Activated CD4-positive, CD25-positive, alpha-beta regulatory T cell treated with anti-CD3 and anti-CD28 coated beads, Interleukin-2, amount 50 U/mL, for 72 hours (primary cell): ENCODE results near the gene ARIH2.
"Not testable (repeated sequence)": the region's sequence is repeated elsewhere in the genome, so short reads cannot be mapped to it uniquely, and the experiment has no call there.

Experiments
- DNase-seq: peaks from one replicate; pipeline ENCODE4 v3.0.0; 2021

Gene ARIH2

DNA sequence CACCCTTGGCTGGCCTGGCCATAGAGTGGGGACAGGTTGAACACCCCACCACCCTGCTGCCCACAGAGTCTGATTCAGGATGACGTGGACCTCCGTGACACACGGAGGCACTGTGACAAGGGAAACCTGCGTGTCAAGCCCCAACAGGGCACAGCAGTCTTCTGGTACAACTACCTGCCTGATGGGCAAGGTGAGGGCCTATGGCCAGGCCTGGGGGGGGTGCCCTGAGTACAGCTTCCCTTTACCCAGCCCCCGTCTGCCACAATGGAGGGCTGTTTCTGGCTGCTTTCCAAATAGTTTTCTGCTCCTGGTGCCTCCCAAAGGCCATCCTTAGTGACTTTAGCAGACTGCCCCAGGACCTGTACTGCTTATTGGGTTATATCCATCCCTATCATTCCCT lies 87.4 kb downstream of the ARIH2 start:
- no peak for DNase-seq

- DNase-seq = no peak
Observed at GRCh38 chr3:49006408-49007067, 87.9 kb downstream of the ARIH2 start.

- peak; percentile 96 for DNase-seq
Observed at GRCh38 chr3:49007068-49007770, 88.6 kb downstream of the ARIH2 start, which contains the start of gene WDR6. TSS of gene WDR6 (plus strand) at chr3:49007391. CDS start at chr3:49007432, 41 bp downstream.

DNA sequence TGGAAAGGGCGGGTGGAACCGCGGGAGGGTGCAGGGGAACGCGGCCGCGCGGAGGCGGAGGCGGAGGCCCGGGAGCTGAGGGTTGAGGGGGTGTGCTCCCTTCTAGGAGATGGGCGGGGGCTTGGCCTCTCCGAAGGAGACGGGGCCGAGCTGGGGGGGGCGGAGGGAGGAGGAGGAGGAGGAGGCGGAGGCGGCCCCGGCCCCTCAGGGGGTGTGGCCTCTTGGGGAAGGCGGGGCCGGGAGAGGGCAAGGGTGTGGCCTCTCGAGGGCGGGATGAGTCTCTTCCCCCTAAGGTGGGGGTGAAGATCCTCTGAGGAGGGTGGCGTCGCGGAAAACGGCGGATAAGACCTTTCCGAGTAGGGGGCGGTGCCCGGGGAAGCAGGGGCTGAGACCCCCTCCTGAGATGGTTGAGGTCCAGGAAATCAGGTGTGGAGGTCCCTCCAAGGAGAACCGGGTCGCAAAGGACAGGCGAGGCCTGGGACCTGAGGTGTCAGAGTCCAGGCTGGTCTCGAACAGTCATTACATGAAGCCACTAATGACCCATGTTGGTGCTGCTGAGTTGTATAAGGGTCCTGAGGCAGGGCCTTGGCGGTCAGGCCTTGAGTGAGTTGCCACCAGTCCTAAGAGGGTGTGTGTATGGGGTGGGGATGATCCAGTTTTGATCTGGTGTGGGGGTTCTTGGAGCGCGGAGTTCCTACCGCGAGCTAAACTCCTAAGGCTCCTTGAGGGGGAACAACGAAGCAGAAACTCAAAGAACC lies 89.3 kb downstream of the ARIH2 start:
- peak; percentile 88 for DNase-seq

DNA sequence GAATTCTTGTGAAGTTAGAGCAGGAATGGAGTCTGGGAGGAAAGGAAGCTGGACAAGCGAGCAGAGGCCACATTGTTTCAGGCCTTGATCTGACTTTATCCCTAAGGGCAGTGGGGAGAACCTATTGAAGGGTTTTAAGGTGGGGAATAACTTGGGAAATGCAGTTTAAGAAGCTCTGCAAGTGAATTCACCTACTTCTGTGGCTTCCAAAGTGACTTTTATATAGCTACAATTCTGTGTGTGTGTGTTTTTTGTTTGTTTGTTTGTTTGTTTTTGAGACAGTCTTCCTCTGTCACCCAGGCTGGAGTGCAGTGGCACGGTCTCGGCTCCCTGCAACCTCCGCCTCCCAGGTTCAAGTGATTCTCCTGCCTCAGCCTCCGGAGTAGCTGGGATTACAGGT lies 90.0 kb downstream of the ARIH2 start:
- not testable (repeated sequence) for DNase-seq

GRCh38 chr3:49009396-49009795 lies 90.8 kb downstream of the ARIH2 start:
- DNase-seq = no peak

GRCh38 chr3:49012441-49013017 lies 93.9 kb downstream of the ARIH2 start:
- no peak for DNase-seq

DNA sequence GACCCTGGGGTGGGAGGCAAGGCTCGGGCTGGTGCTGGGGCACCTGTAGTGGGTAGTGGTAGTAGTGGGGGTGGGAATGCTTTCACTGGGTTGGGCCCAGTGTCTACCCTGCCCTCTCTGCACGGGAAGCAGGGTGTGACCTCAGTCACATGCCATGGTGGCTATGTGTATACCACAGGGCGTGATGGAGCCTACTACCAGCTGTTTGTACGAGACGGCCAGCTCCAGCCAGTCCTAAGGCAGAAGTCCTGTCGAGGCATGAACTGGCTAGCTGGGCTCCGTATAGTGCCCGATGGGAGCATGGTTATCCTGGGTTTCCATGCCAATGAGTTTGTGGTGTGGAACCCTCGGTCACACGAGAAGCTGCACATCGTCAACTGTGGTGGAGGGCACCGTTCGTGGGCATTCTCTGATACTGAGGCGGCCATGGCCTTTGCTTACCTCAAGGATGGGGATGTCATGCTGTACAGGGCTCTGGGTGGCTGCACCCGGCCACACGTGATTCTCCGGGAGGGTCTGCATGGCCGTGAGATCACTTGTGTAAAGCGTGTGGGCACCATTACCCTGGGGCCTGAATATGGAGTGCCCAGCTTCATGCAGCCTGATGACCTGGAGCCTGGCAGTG lies 94.6 kb downstream of the ARIH2 start:
- no peak for DNase-seq

DNA sequence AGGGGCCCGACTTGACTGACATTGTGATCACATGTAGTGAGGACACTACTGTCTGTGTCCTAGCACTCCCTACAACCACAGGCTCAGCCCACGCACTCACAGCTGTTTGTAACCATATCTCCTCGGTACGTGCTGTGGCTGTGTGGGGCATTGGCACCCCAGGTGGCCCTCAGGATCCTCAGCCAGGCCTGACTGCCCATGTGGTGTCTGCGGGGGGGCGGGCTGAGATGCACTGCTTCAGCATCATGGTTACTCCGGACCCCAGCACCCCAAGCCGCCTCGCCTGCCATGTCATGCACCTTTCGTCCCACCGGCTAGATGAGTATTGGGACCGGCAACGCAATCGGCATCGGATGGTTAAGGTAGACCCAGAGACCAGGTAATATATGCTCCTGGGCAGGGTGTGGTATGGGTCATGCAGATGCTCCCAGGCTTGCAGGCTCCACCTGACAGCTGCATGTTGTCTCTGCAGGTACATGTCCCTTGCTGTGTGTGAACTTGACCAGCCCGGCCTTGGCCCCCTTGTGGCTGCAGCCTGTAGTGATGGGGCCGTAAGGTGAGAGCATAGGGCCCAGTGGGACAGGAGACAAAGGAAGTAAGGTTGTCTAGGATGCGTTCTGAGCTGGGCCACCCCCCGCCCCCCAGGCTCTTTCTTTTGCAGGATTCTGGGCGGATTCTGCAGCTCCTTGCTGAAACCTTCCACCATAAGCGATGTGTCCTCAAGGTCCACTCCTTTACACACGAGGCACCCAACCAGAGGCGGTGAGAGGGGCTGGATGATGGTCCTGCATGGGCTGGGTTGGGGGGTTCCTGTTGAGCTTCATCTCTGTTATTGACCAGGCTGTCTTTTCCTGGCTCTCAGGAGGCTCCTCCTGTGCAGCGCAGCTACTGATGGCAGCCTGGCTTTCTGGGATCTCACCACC lies 95.4 kb downstream of the ARIH2 start:
- peak; percentile 47 for DNase-seq

GRCh38 chr3:49015072-49015471 lies 96.4 kb downstream of the ARIH2 start:
- DNase-seq = no peak

DNA sequence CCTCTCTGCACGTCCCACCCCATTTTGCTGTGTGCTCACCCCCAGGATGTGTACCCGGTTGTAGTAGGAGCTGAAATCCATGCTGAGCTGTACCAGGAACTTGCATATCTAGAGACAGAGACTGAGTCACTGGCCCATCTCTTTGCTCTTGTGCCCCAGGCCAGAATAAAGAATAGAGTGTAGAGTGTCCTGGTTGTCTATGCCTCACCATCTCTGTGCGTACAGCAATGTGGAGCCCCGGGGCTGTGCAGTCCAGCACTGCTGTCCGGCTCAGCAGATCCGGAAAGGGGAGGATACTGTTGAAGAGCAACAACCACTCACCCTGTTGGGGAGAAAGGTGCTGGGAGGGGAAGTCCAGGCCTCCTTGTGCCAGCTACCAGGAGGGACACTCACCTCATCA lies 97.1 kb downstream of the ARIH2 start:
- DNase-seq = no peak

- DNase-seq = no peak
Observed at GRCh38 chr3:49016414-49017228, 98.0 kb downstream of the ARIH2 start.

GRCh38 chr3:49017229-49017970 lies 98.8 kb downstream of the ARIH2 start:
- DNase-seq = no peak

DNA sequence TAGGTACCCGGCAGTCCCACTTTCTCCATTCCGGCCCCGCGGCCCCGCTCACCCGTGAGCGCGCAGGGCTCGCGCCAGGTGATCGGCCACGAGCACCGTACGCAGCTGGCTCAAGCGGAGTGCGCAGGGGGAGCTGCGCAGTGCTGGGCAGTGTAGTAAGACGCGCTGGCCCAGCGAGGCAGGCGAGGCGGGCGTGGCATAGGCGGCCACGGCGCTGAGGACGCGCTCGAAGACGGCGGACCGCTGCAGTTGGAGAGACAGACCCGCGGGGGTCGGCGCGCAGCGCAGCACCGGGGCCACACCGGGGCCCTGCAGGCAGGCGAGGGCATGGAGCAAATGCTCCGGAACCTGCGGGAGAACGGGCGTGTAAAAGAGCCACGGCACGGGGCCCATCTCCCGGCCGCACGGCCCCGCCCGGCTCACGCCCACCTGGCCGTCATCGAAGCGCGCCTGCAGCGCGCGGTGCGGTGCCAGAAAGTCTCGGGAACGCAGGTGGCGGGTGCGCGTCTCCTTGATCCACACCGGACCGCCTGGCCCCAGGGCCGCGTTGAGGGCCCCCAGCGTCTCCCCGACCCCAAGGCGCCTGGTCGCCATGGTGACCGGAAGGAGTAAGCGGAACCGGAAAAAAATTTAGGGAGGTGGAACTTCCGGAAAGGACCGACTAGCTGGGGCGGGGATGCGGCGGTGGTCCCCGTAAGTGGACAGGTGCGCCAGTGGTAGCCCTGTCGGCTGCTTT lies 99.5 kb downstream of the ARIH2 start, which contains the start of gene DALRD3:
Gene DALRD3 (minus strand): TSS at position 610 of the 736 bp plus-strand sequence. CDS start 16 bp downstream, at position 594.
- peak; percentile 61 for DNase-seq

GRCh38 chr3:49018707-49019006 lies 100.0 kb downstream of the ARIH2 start:
- no peak for DNase-seq

DNA sequence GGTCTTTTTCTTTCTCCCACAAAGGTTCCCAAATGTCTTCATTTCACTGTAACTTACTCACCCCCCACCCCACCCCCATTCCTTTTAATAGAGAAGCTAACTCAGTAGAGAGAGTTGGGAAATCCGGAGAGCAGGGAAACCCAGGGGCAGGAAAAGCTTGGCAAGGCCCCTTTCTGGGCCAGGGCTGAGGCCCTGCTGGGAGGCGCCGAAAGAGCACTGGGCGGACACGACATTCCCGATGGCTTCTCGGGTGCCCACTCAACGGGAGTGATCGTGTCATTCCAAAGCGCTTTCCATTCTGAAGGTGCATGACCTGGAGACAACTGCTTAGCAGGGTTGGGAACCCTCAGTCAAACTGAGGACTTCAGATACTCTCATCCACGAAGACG lies 101.3 kb downstream of the ARIH2 start:
- DNase-seq = no peak

GRCh38 chr3:49020330-49021212 lies 101.9 kb downstream of the ARIH2 start:
- DNase-seq = peak; percentile 62

GRCh38 chr3:49021213-49021812 lies 102.7 kb downstream of the ARIH2 start:
- DNase-seq = peak; percentile 98
